Measurements from ENCODE around the gene LPAR5. TPM values are rescaled to one million over a fixed set of nuclear protein-coding genes. Genes with fewer than 3 reads are reported as not detected.

The LPAR5 gene
- 1 to 10 TPM; 8.3 to 9.0 TPM for total RNA-seq

DNA sequence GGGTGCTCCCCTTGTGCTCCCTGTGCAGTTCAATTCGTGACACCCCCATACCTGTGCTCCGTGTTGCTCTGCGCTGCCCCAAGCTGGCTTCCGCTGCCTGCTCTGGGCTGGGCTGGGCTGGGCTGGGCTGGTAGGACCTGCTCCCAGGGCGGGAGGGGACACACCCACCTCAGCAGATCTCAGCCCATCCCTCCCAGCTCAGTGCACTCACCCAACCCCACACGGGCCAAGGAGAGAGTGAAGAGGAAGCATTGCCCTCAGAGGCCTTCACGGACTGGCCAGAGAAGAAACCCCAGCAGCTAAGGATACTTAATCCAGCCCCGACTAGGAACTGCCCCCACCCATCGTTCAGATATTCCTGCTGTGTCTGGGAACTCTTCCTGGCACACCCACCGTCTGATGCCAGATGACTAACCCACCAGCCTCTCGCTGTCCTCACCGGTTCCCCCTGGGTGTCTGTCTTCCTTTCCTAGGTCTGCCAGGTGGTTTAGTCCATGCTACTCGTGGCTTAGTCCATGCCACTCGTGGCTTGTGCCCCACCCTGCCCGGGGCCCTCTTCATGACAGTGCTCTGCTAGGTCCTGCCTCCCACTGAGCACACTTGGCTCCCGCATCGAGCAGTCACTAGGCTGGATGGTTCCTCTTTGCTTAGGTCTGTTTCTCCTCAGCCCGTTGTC, at the start of gene LPAR5:
Gene LPAR5, minus strand, starts transcription at position 104 of the 676 bp plus-strand sequence. CDS start 14,711 bp downstream, outside the sequence.
- POLR2A ChIA-PET = interaction anchor here (1.0 kb wide), 1 partner anchor 54 kb away, joined by 3 read pairs; the partner anchor contains the start of gene ZNF384
- CTCF ChIA-PET = interaction anchor here (0.7 to 1.2 kb wide), 4 partner anchors 16 to 200 kb away, joined by 3 read pairs; no protein-coding TSS in a partner anchor

DNA sequence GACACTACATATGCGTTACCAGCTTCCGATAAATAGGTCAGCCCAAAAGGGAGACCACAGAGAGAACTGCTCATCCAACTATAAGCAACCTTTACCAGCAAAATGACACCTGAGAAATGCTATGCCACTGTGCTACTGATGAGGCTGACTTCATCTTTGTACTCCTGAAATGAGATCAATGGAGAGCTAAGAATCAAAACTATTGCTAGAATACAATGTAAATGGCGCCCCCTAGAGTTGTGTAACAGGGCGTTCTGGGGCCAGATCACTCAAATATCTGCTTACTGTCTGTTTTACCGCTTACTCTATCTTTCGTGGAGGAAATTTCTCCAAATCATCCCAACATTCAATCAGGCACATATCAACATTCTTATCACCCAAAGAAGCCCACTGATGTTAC, 48.9 kb upstream of the LPAR5 start:
- ChIA-PET POLR2A (interaction anchor here (0.8 kb wide), 1 partner anchor 68 kb away, joined by 4 read pairs; no protein-coding TSS in a partner anchor), CTCF (interaction anchor here (0.6 to 2.5 kb wide), 20 partner anchors 11 to 112 kb away, joined by 3 to 9 read pairs (median 3); partner anchors contain the start of genes COPS7A, MLF2 and PTMS)

DNA sequence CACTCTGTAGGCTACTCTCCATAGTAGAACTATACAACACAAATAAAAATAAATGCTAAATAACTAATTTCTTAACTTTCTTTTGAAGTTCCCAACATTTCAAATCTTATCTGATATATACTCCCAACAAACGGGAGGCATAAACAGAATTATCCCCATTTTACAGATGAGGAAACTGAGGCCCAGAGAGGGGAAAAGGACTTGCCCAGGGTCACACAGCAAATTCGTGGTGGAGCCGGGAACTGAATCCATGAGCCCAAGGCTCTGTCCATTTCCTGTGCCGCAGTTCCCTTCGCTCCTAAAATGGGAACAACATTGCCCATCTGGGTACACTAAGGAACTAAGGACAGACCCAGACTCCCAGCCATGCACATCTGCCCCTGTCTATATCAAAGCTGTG, 41.2 kb upstream of the LPAR5 start:
- POLR2A ChIA-PET = no interaction called here
- CTCF ChIA-PET = no interaction called here

DNA sequence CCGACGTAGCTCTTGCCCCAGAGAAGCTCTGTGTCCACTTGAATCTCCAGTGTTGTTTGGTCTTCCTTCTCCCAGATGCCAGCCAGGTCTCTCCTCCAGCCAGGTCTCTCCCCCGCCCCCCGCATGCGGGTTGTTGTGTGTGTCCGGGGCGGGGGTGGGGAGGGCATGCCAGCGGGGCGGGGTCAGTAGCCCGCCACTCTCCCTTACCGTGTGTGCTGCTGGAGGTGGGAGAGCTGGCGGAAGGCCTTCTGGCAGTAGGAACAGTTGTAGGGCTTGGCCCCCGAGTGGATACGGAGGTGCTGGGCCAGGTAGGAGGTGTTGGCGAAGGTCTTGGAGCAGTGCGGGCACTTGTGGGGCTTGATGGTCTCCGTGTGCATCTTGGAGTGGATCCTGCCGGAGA, 36.4 kb upstream of the LPAR5 start:
- POLR2A ChIA-PET = no interaction called here
- CTCF ChIA-PET = interaction anchor here (1.2 kb wide), 1 partner anchor 9 kb away, joined by 3 read pairs; no protein-coding TSS in a partner anchor

DNA sequence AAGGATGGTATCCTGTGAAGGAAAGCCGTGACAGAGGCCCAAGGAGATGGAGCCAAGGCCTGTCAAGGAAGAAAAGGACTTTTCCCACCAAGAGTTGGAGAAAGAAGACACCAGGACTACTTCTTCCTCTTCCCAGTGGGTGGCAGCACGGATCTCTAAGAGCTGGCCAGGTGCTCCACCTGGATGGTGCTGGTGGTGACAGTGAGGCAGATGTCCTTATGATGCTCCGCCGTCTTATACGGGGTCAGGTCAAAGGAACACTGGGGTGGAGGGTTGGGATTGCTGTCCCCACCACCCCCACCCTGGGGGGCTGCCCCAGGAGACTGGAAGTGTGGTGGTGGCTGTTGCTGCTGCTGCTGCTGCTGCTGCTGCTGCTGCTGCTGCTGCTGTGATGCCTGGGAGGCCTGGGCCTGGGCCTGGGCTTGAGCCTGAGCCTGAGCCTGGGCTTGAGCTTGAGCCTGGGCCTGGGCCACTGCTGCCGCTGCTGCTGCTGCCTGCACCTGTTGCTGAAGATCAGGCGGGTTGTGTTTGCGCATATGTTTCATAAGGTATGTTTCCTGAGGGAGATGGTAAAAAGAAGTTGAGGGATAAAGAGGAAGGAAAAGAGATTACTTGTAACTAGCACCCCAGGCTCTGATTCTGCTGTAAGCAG, 31.9 kb upstream of the LPAR5 start:
- POLR2A ChIA-PET = no interaction called here
- CTCF ChIA-PET = interaction anchor here (0.9 to 1.4 kb wide), 2 partner anchors 14 to 52 kb away, joined by 3 to 5 read pairs; no protein-coding TSS in a partner anchor

DNA sequence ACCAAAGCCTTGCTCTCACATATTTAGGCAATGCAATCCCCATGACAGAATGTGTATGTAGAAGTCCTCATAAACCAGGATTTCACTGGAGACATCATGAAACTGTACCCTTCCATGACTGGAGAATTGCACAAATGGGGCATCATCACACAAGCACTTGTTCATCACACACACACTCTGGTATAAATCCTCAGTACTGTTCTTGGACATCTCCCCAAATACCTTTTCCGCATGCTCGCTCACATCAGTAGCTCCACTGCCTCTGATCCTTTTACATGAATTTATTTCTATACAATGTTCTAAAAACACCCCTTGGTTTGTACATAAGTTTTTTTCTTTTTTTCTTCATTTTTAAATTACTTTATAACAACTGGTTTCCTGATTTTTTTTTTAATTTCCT, 30.5 kb upstream of the LPAR5 start:
- ChIA-PET POLR2A (no interaction called here), CTCF (no interaction called here)

DNA sequence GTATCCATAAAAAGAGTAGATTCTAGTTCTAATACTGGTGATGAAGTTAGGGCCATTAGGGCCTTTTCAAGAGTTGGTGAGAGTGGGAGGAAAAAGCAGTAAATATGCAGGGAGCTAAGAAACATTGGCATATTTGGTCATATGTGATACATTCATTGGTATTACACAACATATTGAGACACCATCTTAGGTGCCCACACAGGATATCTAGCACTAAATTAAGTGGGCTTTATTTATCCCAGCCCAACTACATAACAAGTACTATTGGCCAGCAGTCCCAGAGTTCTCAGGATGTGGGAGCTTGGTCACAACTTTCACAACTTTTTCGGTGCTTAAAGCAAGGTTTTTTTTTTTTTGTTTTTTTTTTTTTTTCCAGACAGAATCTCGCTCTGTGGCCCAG, 29.1 kb upstream of the LPAR5 start:
- ChIA-PET POLR2A (interaction anchor here (0.5 to 1.5 kb wide), 6 partner anchors 16 to 106 kb away, joined by 3 to 10 read pairs (median 4); partner anchors contain the start of gene ZNF384), CTCF (interaction anchor here (1.0 to 1.6 kb wide), 3 partner anchors 20 to 35 kb away, joined by 3 to 5 read pairs (median 4); no protein-coding TSS in a partner anchor)

DNA sequence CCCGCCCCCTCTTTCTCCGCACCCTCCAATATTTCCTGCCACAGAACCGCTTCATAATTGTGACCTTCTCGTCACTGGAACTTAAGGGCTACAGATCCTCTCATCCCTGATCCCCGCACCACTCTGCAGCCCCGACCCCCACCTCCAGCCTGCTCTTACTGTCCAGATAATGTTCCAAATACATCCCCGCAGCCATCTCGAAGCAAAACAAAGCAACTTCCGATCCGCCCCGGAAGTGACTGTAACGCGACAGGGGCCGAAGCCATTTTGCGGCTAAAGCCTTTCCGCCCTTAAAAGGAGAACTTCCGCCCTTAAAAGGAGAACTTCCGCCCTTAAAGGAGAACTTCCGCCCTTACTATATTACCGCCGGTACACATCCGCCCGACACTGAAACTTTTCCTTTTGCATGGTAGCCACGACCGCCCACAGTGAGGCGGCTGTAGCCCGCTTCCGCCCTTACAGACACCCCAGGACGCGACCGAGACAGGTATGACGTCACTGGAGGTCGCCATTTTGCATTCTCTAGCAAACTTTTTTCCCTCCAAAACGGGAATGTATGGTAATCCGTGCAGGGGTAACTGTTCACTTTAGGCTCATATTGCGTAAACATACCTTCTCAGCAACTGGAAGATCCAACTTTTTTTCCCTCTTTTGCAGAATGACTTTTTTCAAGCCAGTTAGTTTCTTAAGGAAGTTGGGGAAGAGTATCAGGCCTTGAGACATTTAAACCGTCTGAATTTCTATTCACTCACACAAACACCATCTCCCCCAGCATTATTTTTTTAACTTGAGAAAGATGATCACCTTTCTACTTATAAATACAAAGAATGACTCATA, 27.4 kb upstream of the LPAR5 start, which contains the start of gene ING4:
Gene ING4, minus strand, starts transcription at position 214 of the 837 bp plus-strand sequence. Its CDS starts 18 bp downstream, at position 196.
- POLR2A ChIA-PET = interaction anchor here (0.6 to 1.5 kb wide), 4 partner anchors 10 to 55 kb away, joined by 4 to 8 read pairs (median 4); partner anchors contain the start of gene ZNF384
- CTCF ChIA-PET = interaction anchor here (0.6 to 1.6 kb wide), 8 partner anchors 10 to 301 kb away, joined by 3 to 4 read pairs (median 4); partner anchors contain the start of gene COPS7A

DNA sequence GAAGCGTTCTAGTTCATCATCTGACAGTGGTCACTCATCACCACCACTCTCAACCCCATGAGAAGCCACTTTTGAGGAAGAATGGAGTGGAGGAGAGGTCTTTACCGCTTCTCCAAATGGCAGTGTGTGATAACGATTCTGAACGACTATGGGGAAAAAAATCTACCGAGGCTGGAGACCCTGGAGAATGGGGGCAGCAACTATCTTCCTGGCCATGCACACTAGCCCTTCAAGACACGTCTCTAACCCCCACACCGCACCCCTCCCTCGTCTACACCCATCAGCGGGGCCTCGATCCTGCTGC, 26.8 kb upstream of the LPAR5 start:
- CTCF ChIA-PET = no interaction called here
- POLR2A ChIA-PET = no interaction called here

DNA sequence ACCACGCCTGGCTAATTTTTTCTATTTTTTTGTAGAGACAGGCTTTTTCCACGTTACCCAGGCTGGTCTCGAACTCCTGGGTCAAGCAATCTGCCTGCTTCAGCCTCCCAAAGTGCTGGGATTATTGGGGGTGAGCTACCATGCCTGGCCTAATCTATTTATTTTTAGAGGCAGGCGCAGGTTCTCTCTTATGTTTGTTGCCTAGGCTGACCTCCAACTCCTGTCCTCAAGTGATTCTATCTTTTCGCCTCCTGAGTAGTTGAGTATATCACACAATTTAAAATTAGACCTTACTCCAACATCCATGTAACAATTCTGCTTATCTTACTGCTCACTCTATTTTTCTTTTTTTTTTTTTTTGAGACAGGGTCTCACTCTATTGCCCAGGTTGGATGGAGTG, 18.2 kb upstream of the LPAR5 start:
- ChIA-PET POLR2A (no interaction called here), CTCF (no interaction called here)

DNA sequence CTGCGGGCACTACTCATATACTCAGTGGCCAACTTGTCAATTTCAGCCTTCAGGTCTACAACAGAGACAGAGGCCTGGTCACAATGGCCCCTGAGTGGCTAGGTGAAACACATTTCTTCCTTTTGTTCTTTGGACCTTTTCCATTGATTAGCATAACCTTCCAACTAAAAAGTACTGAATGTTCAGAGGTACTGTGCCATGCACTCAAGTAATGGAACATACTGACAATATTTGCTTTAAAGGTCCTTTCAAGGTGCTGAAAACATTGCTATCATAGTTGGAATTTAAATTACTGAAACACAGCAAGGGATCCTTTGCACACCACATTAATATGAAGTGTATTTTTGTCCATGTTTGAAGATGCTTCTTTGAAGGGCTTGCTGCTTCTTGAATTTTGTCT, 17.6 kb upstream of the LPAR5 start:
- POLR2A ChIA-PET = interaction anchor here (0.6 kb wide), 1 partner anchor 95 kb away, joined by 6 read pairs; no protein-coding TSS in a partner anchor
- CTCF ChIA-PET = no interaction called here

DNA sequence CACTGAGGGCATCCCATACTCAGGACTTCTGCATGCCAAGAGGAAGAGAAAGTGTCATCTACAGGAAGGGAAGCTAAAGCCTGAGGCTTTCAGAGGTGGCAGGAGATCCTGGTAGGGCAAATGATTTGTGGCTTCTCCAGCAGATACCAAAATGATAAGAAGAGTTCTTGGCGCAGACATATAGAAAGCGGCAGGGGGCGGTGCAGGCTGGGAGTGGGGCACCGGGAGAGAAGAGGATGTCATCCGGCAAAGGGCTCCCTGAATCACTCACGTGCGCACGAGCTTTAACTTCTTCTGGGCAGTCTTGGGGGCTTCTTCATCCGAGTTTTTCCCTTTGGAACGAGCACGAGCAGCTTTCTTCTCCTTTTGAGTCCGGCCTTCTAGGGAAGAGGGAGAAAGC, 16.6 kb upstream of the LPAR5 start:
- POLR2A ChIA-PET = interaction anchor here (0.6 kb wide), 1 partner anchor 94 kb away, joined by 6 read pairs; no protein-coding TSS in a partner anchor

DNA sequence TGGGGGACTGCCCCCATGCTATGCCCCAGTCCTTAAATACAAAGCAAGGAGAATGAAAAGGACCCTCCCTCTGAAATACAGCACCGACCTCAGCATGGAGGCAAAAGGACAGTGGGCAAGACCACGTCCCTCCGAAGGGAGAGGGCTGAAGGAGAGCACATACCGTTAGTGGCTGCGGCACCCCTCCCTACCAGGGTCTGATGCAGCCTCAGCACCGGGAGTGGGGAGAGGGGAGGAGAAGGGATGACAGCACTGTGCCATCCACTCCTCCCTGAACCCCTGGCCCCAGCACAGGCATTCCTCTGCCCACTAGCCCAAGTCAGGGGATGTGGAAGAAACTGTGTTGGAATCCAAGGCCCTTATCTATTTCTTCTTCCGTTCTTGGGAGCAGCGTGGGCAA, 15.1 kb upstream of the LPAR5 start:
- POLR2A ChIA-PET = no interaction called here
- CTCF ChIA-PET = no interaction called here

More for the DNA sequence above, 16.6 kb upstream of the LPAR5 start:
- CTCF ChIA-PET = interaction anchor here (0.6 to 1.3 kb wide), 2 partner anchors 11 to 19 kb away, joined by 4 read pairs; no protein-coding TSS in a partner anchor

DNA sequence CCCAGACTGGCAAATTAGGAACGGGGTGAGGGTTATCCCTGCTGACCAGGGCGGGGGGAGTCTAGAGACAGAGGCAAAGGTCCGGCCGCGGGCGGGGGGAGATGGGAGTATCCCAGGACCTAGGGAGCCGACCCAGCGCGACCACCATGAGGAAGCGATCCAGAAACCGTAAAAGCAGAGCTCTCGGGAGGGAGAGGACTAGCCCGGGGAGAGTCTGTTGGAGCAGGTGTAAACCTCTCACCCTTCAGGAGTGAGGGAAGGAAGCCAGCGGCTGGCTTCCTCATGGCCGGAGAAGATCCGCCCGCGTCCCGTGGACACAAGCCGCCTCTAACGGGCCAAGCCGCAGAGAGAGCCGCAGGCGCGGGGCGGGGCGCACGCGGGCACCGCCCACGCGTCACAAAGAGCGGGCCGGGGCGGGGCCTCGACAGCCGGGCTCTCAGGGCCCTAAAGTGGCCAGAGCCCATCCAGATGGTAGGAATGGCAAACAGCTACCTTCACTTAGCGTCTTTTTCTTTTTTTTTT, 11.4 kb upstream of the LPAR5 start, which contains the start of gene ACRBP:
Gene ACRBP, minus strand, starts transcription at position 350 of the 522 bp plus-strand sequence. Its CDS starts 66 bp downstream, at position 284.
- ChIA-PET POLR2A (no interaction called here), CTCF (no interaction called here)

DNA sequence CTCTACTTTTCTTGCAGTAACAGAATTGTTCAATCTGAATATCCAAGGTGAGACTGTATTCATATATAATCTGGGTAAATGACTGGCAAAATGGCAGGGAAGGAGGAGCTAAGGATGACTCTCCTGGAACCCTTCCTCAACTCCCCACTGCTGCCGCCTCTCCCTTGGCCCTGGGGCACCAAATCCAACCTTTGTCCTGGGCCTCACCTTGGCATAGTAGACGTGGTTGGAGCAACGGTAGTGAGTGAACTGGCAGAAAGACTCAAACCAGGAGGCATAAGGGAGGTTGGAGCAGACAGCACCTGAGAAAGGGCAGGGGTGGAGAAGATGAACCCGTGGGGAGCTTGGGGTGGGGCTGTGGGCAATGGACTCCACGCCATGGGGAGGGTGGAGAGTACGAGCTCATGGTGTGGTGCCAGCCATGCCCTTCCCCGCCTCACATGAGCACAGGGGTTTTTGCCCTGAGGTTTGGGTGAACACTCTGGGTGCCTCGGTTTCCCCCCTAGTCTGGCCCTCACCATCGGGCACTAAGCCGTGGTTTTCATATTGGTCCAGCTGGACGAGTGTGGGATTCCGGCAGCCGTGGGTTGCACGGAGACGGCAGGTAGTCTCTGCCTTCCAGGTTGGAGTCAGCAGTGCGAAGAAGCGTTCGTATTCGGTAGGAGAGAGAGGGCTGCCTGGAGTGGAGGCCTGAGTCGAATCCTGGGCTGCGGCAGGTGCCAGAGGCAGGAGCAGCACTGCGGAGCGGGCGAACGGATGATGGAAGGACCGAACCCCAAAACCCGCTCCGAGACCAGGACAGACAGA, 10.7 kb upstream of the LPAR5 start:
- ChIA-PET CTCF (interaction anchor here (0.8 kb wide), 1 partner anchor 38 kb away, joined by 3 read pairs; no protein-coding TSS in a partner anchor), POLR2A (no interaction called here)

DNA sequence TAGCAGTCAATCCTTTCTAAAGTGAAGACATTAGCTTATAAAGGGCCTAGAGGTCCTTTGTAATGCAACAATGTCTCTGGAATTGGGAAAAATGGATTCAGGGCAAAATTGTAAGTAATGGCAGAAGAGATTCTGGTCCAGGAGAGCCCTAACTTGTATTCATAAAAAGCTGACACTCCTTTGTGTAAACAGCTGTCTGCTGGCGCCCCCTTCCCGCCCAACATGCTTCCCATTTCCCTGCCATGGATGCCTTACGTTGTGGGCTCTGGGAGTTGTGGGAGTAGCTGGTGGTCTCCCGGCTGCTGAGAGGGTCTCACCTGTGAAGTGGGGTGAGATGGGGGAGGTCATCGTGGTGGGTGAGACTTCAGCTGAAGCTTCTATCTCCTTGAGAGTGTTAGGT, 9.1 kb upstream of the LPAR5 start:
- ChIA-PET CTCF (interaction anchor here (1.3 to 1.9 kb wide), 3 partner anchors 14 to 180 kb away, joined by 3 to 8 read pairs (median 4); no protein-coding TSS in a partner anchor), POLR2A (no interaction called here)

DNA sequence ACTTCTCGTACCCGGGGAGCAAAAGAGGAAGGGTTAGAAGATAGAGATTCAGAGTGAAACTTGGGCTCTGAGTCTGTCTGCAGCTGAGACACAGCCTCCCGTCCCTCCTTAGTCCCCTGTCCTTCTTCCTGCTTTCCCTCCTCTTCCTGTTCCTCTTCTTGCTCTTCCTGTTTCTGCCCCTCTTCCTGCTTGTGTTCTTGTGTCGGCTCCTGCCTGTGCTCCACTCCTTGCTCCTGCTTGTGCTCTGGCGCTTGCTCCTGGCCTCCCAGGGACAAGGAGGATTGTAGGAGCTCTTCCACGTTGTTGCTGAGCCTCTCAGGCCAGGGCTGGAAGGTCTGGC, 8.5 kb upstream of the LPAR5 start:
- POLR2A ChIA-PET = no interaction called here

More for the DNA sequence above, 8.5 kb upstream of the LPAR5 start:
- CTCF ChIA-PET = interaction anchor here (1.3 to 1.9 kb wide), 3 partner anchors 13 to 181 kb away, joined by 3 to 8 read pairs (median 4); no protein-coding TSS in a partner anchor
